ENCODE measurements around the gene NR2C2AP. TPM values are rescaled to one million over a fixed set of nuclear protein-coding genes. Genes with fewer than 3 reads are reported as not detected.

NR2C2AP gene
- total and polyA plus RNA-seq, 2 of the 13 experiments (the other 11 are each of a cell fraction or from before 2014, with no cell fraction given), result 12.2 to 26.8 TPM

DNA sequence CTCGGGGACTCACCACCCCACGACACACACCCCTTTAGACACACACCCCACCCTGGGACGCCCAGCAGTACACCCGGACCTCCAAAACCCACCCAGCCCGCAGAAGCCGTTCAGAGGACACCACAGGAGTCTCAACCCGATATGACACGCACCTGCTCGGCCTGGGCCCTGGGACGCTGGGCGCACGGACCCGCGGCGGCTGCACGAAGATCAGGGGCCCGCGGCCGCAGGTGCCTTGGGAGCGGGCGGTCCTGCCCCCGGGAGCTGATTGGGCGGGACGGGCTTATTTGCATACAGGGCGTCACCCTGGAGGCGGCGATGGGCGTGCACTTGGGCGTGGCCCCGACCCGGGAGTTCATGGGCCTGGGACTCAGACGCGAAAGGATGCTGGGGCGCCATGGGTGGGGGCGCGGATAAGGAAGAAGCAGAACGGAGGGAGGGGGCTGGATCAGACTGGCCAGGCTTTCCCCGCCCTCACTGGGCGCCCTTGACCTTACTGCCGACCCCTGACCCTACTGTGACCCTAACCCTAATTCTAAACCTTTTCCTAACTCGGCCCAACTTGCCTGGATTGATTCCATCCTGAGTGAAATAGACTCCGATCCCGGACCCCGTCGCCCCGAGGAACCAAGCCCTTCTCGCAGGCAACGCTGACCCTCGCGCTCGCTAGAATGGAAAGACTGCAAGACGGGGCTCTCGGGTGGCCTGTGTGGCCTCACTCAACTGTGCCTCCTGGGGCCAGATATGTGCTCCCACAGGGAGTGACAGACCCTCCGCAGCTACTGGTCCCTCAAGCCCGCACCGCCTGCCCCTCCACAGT, 33.0 kb downstream of the NR2C2AP start, which contains the start of gene MEF2B (continued):
- TF ChIP-seq ESRRA (CRISPR knock-in tag; IDR thresholded peaks at IDR 0.05; ENCODE audit: low read depth) (no peak), PITX1 (CRISPR knock-in tag; IDR thresholded peaks at IDR 0.05) (peak; percentile 28; the same call in 1 of the 2 replicates), HNF4G (IDR thresholded peaks at IDR 0.05; ENCODE audit: borderline replicate concordance, low read depth, low read length) (no peak), HNF4G (CRISPR knock-in tag; IDR thresholded peaks at IDR 0.05; ENCODE audit: borderline replicate concordance, low read depth) (no peak), ZNF660 (CRISPR knock-in tag; IDR thresholded peaks at IDR 0.05; ENCODE audit: borderline replicate concordance, low read depth) (no peak), GATA4 (IDR thresholded peaks at IDR 0.05; ENCODE audit: borderline replicate concordance, low read depth) (no peak), ZNF281 (CRISPR knock-in tag; IDR thresholded peaks at IDR 0.05; ENCODE audit: borderline replicate concordance) (no peak), ZNF772 (CRISPR knock-in tag; IDR thresholded peaks at IDR 0.05) (no peak), TARDBP (CRISPR knock-in tag; IDR thresholded peaks at IDR 0.05) (no peak), TMF1 (CRISPR knock-in tag; IDR thresholded peaks at IDR 0.05; ENCODE audit: low read depth) (no peak), ZSCAN12 (CRISPR knock-in tag; IDR thresholded peaks at IDR 0.05) (no peak), SUZ12 (IDR thresholded peaks at IDR 0.05; ENCODE audit: low read depth, low read length) (no peak), ONECUT2 (CRISPR knock-in tag; IDR thresholded peaks at IDR 0.05) (no peak), HNRNPUL1 (IDR thresholded peaks at IDR 0.05; ENCODE audit: low read depth, low read length) (no peak), ARID3A (IDR thresholded peaks at IDR 0.05; ENCODE audit: low read depth, low read length) (no peak), MXI1 (IDR thresholded peaks at IDR 0.05; ENCODE audit: borderline replicate concordance, low read depth, low read length) (peak; percentile 48; the same call in 1 of the 3 replicates), ZNF562 (CRISPR knock-in tag; IDR thresholded peaks at IDR 0.05; ENCODE audit: borderline replicate concordance) (no peak), HMGXB4 (CRISPR knock-in tag; IDR thresholded peaks at IDR 0.05; ENCODE audit: borderline replicate concordance in 1 of 2, low read depth in 1 of 2) (no peak), RCOR2 (CRISPR knock-in tag; IDR thresholded peaks at IDR 0.05) (no peak)
- TF ChIP-seq, protein P1, sequence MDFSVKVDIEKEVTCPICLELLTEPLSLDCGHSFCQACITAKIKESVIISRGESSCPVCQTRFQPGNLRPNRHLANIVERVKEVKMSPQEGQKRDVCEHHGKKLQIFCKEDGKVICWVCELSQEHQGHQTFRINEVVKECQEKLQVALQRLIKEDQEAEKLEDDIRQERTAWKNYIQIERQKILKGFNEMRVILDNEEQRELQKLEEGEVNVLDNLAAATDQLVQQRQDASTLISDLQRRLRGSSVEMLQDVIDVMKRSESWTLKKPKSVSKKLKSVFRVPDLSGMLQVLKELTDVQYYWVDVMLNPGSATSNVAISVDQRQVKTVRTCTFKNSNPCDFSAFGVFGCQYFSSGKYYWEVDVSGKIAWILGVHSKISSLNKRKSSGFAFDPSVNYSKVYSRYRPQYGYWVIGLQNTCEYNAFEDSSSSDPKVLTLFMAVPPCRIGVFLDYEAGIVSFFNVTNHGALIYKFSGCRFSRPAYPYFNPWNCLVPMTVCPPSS (IDR thresholded peaks at IDR 0.05), result no peak
- TF ChIP-seq, protein P2, sequence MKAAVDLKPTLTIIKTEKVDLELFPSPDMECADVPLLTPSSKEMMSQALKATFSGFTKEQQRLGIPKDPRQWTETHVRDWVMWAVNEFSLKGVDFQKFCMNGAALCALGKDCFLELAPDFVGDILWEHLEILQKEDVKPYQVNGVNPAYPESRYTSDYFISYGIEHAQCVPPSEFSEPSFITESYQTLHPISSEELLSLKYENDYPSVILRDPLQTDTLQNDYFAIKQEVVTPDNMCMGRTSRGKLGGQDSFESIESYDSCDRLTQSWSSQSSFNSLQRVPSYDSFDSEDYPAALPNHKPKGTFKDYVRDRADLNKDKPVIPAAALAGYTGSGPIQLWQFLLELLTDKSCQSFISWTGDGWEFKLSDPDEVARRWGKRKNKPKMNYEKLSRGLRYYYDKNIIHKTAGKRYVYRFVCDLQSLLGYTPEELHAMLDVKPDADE (CRISPR knock-in tag; IDR thresholded peaks at IDR 0.05), result no peak

Measured in HepG2 (cell line).